Testis (tissue), 2 donors: ENCODE results near the gene RERE.

Experiments used
- POLR2A ChIP-seq: fragments of 450-650 bp; IDR thresholded peaks from one replicate; pipeline ENCODE4 v1.6.1; 2017; ENCODE audit warnings: antibody characterized with exemption, mild to moderate bottlenecking, moderate library complexity
- TF ChIP-seq, protein P1 (sequence below), 3 experiments: fragments of 450-650 bp in 2 of 3; fragments of 200-600 bp in 1 of 3; sonication (generic) in 1 of 3; IDR thresholded peaks; one replicate each; pipeline ENCODE4 v1.5.1; 2016 to 2019; ENCODE audit warnings: antibody characterized with exemption in 3 of 3, mild to moderate bottlenecking in 2 of 3, moderate library complexity in 1 of 3

DNA sequence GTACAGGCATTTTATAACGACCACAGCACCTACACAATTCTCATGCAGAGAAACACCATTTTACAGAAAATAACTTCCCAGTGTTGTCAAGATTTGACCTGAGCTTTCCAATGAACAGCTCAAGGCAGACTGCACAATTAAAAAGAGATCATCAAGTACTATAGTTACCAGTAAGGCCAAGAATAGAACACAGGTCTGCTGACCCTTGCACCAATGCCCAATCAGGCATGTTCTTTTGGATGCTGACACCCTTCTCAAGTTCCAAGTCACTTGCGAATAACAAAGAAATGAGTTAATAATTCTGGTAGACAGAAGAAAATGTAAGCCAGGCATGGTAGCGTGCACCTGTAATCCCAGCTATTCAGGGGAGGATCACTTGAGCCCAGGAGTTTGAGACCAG is 397.6 kb downstream of the RERE start:
- TF ChIP-seq, protein P1, sequence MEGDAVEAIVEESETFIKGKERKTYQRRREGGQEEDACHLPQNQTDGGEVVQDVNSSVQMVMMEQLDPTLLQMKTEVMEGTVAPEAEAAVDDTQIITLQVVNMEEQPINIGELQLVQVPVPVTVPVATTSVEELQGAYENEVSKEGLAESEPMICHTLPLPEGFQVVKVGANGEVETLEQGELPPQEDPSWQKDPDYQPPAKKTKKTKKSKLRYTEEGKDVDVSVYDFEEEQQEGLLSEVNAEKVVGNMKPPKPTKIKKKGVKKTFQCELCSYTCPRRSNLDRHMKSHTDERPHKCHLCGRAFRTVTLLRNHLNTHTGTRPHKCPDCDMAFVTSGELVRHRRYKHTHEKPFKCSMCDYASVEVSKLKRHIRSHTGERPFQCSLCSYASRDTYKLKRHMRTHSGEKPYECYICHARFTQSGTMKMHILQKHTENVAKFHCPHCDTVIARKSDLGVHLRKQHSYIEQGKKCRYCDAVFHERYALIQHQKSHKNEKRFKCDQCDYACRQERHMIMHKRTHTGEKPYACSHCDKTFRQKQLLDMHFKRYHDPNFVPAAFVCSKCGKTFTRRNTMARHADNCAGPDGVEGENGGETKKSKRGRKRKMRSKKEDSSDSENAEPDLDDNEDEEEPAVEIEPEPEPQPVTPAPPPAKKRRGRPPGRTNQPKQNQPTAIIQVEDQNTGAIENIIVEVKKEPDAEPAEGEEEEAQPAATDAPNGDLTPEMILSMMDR (IDR thresholded peaks at IDR 0.05): no peak
- no peak for TF ChIP-seq POLR2A
